ENCODE results near the gene TNFSF9.
"Not testable (repeated sequence)": the region's sequence is repeated elsewhere in the genome, so short reads cannot be mapped to it uniquely, and the experiment has no call there.

Gene TNFSF9

GRCh38 chr19:6503407-6504201 lies 27.2 kb upstream of the TNFSF9 start:
- in situ Hi-C loops (cut with MboI; ENCODE audit: low sequenced_read_pairs): no loop called here

- in situ Hi-C loops (cut with MboI; ENCODE audit: low sequenced_read_pairs): not testable (repeated sequence)
Observed at GRCh38 chr19:6508028-6508771, 22.6 kb upstream of the TNFSF9 start.

- in situ Hi-C loops (cut with MboI; ENCODE audit: low sequenced_read_pairs): no loop called here
Observed at GRCh38 chr19:6509118-6509971, 21.5 kb upstream of the TNFSF9 start.

DNA sequence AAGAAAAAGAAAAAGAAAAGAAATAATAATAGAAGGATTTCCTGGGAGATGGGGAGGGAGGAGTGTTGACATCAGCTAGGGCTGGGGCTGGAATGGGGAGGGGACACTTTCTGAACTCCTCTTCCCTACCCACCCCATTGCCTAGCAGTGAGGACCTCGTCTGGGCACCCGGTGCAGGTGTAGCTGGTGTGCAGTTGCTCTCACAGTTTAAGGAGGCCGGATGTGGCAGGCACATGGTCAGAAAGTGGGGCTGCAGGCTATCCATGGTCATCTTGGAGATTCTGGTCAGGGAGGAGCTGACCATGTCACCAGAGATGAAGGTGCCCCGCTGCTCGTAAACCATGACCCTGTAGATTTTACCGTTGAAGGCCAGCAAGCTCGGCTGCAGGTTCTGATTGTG lies 20.2 kb upstream of the TNFSF9 start:
- in situ Hi-C loops (cut with MboI; ENCODE audit: low sequenced_read_pairs): no loop called here

DNA sequence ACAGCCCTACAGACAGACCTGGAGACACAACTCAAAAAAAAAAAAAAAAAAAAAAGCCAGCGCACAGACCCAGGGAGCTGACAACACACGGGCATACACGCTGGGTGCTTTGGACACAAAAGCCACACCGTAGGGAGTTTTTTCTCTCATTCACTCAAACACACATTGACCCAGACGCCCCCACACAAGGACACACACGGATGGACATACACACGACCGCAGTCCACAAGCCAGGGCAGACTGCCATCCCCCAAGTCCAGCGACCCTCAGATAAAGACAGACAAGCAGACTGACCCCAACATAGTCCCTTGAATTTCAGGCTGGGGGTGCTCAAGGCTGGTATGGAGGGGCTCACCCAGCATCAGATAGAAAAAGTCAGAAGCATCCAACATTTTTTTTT lies 16.7 kb upstream of the TNFSF9 start:
- in situ Hi-C loops (cut with MboI; ENCODE audit: low sequenced_read_pairs): no loop called here

DNA sequence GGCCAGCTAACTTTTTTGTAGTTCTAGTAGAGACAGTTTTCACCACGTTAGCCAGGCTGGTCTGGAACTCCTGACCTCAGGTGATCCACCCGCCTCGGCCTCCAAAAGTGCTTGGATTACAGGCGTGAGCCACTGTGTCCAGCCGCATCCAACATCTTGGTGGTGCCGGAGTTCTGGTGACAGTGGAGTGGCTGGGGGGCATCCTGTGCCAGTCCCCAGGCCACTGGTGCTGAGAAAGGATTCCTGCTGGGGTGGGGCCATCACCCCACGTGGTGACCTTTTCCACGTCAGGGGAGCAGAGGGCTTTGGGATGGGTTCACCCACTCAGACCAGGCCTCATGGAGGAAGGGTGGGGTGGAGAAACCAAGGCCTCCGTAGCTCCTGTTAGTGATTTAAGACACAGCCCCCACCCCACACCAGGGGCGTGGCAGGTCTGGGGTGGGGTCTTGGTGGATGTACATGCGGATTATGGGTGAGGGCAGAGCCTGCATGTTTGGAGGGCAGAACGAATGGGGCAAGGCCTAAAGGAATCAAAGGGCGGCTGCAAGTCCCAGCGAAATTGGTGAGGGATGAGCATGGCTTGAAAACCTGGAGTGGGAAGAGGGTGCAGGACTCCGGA lies 15.8 kb upstream of the TNFSF9 start:
- in situ Hi-C loops (cut with MboI; ENCODE audit: low sequenced_read_pairs): no loop called here

DNA sequence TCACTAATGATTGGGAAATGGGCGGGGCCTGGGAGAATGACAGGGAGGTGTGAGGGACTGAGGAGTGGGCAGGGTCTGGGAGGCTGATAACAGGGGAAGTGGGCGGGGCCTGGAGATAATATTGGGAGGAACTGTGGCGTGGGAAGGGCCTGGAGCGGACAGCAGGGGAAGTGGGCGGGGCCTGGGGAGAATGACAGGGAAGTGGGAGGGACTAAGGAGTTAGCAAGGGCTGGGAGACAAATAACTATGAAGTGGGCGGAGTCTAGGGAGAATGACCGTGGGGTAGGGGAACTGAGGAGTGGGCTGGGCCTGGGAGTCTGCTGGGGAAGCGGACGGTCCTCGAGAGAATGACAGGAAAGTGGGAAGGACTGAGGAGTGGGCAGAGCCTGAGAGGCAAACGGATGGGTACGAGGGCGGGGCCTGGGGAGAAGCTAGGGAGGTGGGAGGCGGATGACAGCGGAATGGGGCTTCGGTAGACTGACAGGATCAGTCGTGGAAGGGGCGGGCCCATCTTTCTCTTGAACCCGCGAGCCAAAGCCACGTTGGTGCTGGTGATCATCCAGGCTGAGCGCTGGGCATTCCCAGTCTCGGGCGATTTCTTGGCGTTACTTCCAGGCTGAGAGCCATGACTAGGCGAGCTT lies 14.7 kb upstream of the TNFSF9 start:
- in situ Hi-C loops (cut with MboI; ENCODE audit: low sequenced_read_pairs): no loop called here

DNA sequence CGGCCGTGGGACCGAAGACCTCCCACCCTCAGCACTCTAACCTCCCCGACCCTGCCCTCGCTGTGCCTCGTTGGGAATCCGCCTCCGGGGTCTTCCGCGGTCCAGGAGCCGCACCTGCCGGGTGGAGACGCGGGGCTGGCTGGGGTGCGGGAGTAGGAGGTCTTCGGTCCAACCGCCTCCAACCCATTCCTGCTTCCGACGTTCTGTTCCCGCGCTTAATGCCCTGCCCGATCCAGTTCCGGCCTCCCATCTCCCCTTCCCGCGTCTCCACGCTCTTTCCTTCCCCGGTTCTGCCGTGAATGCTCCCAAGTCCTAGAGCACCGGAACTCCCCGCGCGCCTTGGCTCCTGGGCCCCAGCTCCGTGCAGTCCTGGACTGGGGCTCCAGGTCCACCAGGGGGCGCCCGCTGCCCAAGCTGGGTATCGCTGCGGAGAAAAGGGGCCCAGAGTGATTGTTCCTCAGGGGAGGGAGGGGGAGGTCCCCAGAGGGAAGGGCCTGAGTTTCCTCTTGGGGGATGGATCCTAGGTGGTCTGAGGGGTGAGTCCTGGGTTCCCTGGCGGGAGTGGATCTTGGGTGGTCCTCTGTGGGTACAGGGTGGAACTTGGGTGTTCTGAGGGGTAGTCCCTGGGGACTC lies 14.1 kb upstream of the TNFSF9 start:
- in situ Hi-C loops (cut with MboI; ENCODE audit: low sequenced_read_pairs): no loop called here

GRCh38 chr19:6518145-6518911 lies 12.5 kb upstream of the TNFSF9 start:
- in situ Hi-C loops (cut with MboI; ENCODE audit: low sequenced_read_pairs): no loop called here

DNA sequence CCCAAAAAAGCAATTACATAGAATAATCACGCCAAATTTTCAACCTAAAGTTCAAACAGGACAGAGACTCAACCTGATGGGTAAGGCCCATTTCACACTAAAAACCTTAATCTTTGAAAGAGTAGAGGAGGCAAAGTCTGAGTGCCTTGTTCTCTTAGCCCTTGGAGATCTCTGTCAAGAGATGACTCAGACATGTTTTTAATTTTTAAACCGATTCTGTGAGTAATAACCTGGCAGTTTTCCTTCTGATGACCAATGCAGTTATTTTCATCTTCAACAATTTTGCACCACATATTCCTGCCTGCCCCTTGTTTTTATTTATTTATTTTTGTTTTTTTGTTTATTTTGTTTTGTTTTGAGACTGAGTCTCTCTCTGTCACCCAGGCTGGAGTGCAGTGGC lies 11.5 kb upstream of the TNFSF9 start:
- in situ Hi-C loops (cut with MboI; ENCODE audit: low sequenced_read_pairs): no loop called here

GRCh38 chr19:6521718-6522646 lies 8.8 kb upstream of the TNFSF9 start:
- in situ Hi-C loops (cut with MboI; ENCODE audit: low sequenced_read_pairs): no loop called here

DNA sequence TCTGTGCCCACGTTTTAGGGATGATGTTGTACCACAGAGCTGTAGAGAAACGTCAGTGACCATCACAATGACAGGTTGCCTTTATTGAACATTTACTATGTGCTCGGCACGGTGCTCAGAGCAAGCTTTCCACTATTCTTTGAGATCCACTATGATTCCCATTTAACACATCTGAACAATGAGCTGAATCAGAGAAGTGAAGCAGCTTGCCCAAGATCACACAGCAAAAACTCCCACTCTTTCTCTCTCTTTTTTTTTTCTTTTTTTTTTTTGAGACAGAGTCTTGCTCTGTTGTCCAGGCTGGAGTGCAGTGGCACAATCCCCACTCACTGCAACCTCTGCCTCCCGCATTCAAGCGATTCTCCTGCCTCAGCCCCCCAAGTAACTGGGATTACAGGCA lies 8.1 kb upstream of the TNFSF9 start:
- in situ Hi-C loops (cut with MboI; ENCODE audit: low sequenced_read_pairs): no loop called here

DNA sequence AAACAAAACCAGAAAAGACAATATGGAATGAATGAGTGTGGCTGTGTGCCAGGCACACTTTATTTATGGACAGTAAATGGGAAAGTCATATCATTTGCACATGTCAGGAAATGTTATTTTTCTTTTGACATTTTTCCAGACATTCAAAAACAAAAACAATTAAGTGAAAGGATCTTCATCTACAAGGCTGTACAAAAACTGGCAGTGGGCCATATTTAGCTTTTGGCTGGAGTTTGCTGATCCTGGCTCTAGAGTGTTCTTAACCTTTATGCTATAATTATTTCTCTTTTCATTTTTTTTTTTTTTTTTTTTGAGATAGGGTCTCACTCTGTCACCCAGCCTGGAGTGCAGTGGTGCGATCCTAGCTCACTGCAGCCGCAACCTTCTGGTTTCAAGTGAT lies 6.5 kb upstream of the TNFSF9 start:
- in situ Hi-C loops (cut with MboI; ENCODE audit: low sequenced_read_pairs): no loop called here

DNA sequence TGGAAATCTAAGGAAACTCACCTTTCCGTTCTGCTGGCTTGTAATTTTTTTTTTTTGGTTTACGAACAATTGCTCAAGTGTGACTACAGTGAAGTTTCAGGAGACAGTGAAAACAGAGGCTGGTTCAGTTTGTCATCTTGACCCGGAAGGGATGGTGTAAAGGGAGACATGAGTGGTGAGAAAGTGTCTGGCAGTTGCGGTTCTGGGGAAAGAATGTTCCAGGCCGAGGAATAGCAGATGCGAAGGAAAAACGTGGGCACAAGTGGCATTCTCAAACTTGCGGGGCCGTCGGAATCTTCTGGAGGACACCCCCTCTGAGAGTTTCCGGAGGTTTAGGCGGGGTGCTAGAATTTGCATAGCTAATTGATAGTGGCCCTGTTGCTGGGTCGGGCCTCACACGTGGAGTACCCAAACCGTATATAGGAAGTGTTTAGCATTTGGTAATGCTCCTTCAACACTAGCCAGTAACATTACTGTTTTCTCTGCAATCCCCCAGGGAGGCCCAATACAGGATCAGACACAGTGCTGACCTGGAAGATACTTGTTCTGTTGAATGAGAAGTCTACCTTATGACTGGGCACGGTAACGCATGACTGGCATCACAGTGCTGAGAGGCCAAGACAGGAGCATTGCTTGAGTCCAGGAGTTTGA lies 2.8 kb upstream of the TNFSF9 start:
- in situ Hi-C loops (cut with MboI; ENCODE audit: low sequenced_read_pairs): no loop called here

- in situ Hi-C loops (cut with MboI; ENCODE audit: low sequenced_read_pairs): no loop called here
Observed at GRCh38 chr19:6528544-6529121, 2.2 kb upstream of the TNFSF9 start.

GRCh38 chr19:6529351-6529750 lies 1.5 kb upstream of the TNFSF9 start:
- in situ Hi-C loops (cut with MboI; ENCODE audit: low sequenced_read_pairs): no loop called here

GRCh38 chr19:6529937-6530385 lies 865 bp upstream of the TNFSF9 start:
- in situ Hi-C loops (cut with MboI; ENCODE audit: low sequenced_read_pairs): no loop called here
